Ishikawa (cell line): ENCODE results near the gene SFN.

ENCODE experiments used
- CEBPB ChIP-seq: IDR thresholded peaks from 2 replicates; pipeline ENCODE4 v1.6.1; 2012
- EP300 ChIP-seq: IDR thresholded peaks from 2 replicates; pipeline ENCODE4 v1.6.1; 2012; ENCODE audit warnings: borderline replicate concordance
- MAX ChIP-seq: IDR thresholded peaks from 2 replicates; pipeline ENCODE4 v1.6.1; 2012
- RAD21 ChIP-seq: IDR thresholded peaks from 2 replicates; pipeline ENCODE4 v1.6.1; 2012; ENCODE audit warnings: low read depth
- TAF1 ChIP-seq: IDR thresholded peaks from 2 replicates; pipeline ENCODE4 v1.6.1; 2012; ENCODE audit warnings: low read depth, mild to moderate bottlenecking
- TCF12 ChIP-seq: IDR thresholded peaks from 2 replicates; pipeline ENCODE4 v1.6.1; 2012; ENCODE audit warnings: low read depth
- TEAD4 ChIP-seq: IDR thresholded peaks from 2 replicates; pipeline ENCODE4 v1.6.1; 2012
- TF ChIP-seq, protein P1 (sequence below): IDR thresholded peaks from 2 replicates; pipeline ENCODE4 v1.6.1; 2012; ENCODE audit warnings: low read depth, mild to moderate bottlenecking

GRCh38 chr1:26856604-26857469, 6.1 kb upstream of the SFN start:
- no peak for TF ChIP-seq RAD21
- TF ChIP-seq EP300 = no peak
- no peak for TF ChIP-seq TCF12
- no peak for TF ChIP-seq TAF1
- TF ChIP-seq, protein P1, sequence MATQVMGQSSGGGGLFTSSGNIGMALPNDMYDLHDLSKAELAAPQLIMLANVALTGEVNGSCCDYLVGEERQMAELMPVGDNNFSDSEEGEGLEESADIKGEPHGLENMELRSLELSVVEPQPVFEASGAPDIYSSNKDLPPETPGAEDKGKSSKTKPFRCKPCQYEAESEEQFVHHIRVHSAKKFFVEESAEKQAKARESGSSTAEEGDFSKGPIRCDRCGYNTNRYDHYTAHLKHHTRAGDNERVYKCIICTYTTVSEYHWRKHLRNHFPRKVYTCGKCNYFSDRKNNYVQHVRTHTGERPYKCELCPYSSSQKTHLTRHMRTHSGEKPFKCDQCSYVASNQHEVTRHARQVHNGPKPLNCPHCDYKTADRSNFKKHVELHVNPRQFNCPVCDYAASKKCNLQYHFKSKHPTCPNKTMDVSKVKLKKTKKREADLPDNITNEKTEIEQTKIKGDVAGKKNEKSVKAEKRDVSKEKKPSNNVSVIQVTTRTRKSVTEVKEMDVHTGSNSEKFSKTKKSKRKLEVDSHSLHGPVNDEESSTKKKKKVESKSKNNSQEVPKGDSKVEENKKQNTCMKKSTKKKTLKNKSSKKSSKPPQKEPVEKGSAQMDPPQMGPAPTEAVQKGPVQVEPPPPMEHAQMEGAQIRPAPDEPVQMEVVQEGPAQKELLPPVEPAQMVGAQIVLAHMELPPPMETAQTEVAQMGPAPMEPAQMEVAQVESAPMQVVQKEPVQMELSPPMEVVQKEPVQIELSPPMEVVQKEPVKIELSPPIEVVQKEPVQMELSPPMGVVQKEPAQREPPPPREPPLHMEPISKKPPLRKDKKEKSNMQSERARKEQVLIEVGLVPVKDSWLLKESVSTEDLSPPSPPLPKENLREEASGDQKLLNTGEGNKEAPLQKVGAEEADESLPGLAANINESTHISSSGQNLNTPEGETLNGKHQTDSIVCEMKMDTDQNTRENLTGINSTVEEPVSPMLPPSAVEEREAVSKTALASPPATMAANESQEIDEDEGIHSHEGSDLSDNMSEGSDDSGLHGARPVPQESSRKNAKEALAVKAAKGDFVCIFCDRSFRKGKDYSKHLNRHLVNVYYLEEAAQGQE = no peak
- TF ChIP-seq MAX = no peak
- no peak for TF ChIP-seq CEBPB
- no peak for TF ChIP-seq TEAD4
